Measurements from ENCODE around the gene TBC1D9B. TPM values are rescaled to one million over a fixed set of nuclear protein-coding genes. Genes with fewer than 3 reads are reported as not detected.

TBC1D9B gene
- total and polyA plus RNA-seq, 2 of the 13 experiments (the other 11 are each of a cell fraction or from before 2014, with no cell fraction given) = 35.0 to 50.0 TPM

GRCh38 chr5:179906795-179907555 is 722 bp downstream of the TBC1D9B start (continued):
- TF ChIP-seq, protein P1, sequence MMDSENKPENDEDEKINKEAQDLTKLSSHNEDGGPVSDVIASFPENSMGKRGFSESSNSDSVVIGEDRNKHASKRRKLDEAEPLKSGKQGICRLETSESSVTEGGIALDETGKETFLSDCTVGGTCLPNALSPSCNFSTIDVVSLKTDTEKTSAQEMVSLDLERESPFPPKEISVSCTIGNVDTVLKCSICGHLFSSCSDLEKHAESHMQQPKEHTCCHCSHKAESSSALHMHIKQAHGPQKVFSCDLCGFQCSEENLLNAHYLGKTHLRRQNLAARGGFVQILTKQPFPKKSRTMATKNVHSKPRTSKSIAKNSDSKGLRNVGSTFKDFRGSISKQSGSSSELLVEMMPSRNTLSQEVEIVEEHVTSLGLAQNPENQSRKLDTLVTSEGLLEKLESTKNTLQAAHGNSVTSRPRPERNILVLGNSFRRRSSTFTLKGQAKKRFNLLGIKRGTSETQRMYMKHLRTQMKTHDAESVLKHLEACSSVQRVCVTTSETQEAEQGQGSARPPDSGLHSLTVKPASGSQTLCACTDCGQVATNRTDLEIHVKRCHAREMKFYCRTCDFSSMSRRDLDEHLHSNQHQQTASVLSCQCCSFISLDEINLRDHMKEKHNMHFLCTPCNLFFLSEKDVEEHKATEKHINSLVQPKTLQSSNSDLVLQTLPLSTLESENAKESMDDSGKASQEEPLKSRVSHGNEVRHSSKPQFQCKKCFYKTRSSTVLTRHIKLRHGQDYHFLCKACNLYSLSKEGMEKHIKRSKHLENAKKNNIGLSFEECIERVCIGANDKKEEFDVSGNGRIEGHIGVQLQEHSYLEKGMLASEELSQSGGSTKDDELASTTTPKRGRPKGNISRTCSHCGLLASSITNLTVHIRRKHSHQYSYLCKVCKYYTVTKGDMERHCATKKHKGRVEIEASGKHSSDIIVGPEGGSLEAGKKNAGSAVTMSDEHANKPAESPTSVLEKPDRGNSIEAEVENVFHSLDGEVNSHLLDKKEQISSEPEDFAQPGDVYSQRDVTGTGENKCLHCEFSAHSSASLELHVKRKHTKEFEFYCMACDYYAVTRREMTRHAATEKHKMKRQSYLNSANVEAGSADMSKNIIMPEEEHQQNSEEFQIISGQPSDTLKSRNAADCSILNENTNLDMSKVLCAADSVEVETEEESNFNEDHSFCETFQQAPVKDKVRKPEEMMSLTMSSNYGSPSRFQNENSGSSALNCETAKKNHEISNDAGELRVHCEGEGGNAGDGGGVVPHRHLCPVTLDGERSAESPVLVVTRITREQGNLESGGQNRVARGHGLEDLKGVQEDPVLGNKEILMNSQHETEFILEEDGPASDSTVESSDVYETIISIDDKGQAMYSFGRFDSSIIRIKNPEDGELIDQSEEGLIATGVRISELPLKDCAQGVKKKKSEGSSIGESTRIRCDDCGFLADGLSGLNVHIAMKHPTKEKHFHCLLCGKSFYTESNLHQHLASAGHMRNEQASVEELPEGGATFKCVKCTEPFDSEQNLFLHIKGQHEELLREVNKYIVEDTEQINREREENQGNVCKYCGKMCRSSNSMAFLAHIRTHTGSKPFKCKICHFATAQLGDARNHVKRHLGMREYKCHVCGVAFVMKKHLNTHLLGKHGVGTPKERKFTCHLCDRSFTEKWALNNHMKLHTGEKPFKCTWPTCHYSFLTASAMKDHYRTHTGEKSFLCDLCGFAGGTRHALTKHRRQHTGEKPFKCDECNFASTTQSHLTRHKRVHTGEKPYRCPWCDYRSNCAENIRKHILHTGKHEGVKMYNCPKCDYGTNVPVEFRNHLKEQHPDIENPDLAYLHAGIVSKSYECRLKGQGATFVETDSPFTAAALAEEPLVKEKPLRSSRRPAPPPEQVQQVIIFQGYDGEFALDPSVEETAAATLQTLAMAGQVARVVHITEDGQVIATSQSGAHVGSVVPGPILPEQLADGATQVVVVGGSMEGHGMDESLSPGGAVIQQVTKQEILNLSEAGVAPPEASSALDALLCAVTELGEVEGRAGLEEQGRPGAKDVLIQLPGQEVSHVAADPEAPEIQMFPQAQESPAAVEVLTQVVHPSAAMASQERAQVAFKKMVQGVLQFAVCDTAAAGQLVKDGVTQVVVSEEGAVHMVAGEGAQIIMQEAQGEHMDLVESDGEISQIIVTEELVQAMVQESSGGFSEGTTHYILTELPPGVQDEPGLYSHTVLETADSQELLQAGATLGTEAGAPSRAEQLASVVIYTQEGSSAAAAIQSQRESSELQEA (CRISPR knock-in tag; IDR thresholded peaks at IDR 0.05; ENCODE audit: not compliant biosample characterization) = no peak
- TF ChIP-seq SALL2 (CRISPR knock-in tag; IDR thresholded peaks at IDR 0.05) = 0 out of 2 replicates have a peak, but pooled peaks have one; percentile 53
- TF ChIP-seq ZSCAN31 (CRISPR knock-in tag; IDR thresholded peaks at IDR 0.05; ENCODE audit: low read depth) = 0 out of 2 replicates have a peak, but pooled peaks have one; percentile 16
- TF ChIP-seq TBX3 (IDR thresholded peaks at IDR 0.05; ENCODE audit: borderline replicate concordance) = no peak
- TF ChIP-seq, protein P2, sequence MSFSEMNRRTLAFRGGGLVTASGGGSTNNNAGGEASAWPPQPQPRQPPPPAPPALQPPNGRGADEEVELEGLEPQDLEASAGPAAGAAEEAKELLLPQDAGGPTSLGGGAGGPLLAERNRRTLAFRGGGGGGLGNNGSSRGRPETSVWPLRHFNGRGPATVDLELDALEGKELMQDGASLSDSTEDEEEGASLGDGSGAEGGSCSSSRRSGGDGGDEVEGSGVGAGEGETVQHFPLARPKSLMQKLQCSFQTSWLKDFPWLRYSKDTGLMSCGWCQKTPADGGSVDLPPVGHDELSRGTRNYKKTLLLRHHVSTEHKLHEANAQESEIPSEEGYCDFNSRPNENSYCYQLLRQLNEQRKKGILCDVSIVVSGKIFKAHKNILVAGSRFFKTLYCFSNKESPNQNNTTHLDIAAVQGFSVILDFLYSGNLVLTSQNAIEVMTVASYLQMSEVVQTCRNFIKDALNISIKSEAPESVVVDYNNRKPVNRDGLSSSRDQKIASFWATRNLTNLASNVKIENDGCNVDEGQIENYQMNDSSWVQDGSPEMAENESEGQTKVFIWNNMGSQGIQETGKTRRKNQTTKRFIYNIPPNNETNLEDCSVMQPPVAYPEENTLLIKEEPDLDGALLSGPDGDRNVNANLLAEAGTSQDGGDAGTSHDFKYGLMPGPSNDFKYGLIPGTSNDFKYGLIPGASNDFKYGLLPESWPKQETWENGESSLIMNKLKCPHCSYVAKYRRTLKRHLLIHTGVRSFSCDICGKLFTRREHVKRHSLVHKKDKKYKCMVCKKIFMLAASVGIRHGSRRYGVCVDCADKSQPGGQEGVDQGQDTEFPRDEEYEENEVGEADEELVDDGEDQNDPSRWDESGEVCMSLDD (CRISPR knock-in tag; IDR thresholded peaks at IDR 0.05; ENCODE audit: borderline replicate concordance) = no peak

Data from HepG2 (cell line).